A549 (cell line): ENCODE results near the gene SPOP.

Experiments
- CTCF ChIP-seq: fragments of >200 bp; sonication (Bioruptor Twin); formaldehyde crosslinking; IDR thresholded peaks from 3 replicates; pipeline ENCODE4 v1.5.1; 2016
- ELK1 ChIP-seq: fragments of 150-350 bp; IDR thresholded peaks from 2 replicates; pipeline ENCODE4 v1.6.1; 2014; ENCODE audit warnings: low read depth, mild to moderate bottlenecking, low read length
- EP300 ChIP-seq, 2 experiments: fragments of >200 bp; sonication (Bioruptor Twin); formaldehyde crosslinking; IDR thresholded peaks; 2 replicates in 1 of 2; 3 replicates in 1 of 2; pipeline ENCODE4 v1.6.1; 2016 to 2017
- POLR2A ChIP-seq: IDR thresholded peaks from 2 replicates; pipeline ENCODE4 v1.6.1; 2012; ENCODE audit warnings: mild to moderate bottlenecking, low read length
- RAD21 ChIP-seq, 2 experiments: fragments of >200 bp in 1 of 2; sonication (Bioruptor Twin) in 1 of 2; formaldehyde crosslinking in 1 of 2; IDR thresholded peaks in 1 of 2; conservative IDR thresholded peaks in 1 of 2; 2 replicates in 1 of 2; 3 replicates in 1 of 2; pipeline ENCODE4 v1.6.1; 2012 to 2018; ENCODE audit warnings: inconsistent platforms in 1 of 2

- TF ChIP-seq CTCF: no peak
- TF ChIP-seq POLR2A: peak; percentile 50
- no peak; a peak in 1 of 5 replicates for TF ChIP-seq RAD21 (conservative IDR thresholded peaks at IDR 0.05 in 1 of 2, IDR thresholded peaks at IDR 0.05 in 1 of 2)
- TF ChIP-seq EP300 (IDR thresholded peaks at IDR 0.05): 0 out of 5 replicates have a peak, but pooled peaks of 1 of the 2 experiments have one; percentile 50
- TF ChIP-seq ELK1: no peak
Measured at GRCh38 chr17:49677933-49678847, at the start of gene SPOP.
